Stimulated activated CD4-positive, alpha-beta T cell treated with anti-CD3 and anti-CD28 coated beads, Interleukin-15, amount 100 ng/mL, for 48 hours (primary cell): Measurements from ENCODE around the gene IFT81.
"Not testable (repeated sequence)": the region's sequence is repeated elsewhere in the genome, so short reads cannot be mapped to it uniquely, and the experiment has no call there.

Experiments used
- DNase-seq, 2 donors: peaks; one replicate each; pipeline ENCODE4 v3.0.0-alpha.2; 2020; ENCODE audit warnings: low read depth in 2 of 2

IFT81 gene

GRCh38 chr12:110107369-110108281, 16.5 kb upstream of the IFT81 start:
- DNase-seq, result no peak

GRCh38 chr12:110108309-110109036, 15.7 kb upstream of the IFT81 start:
- DNase-seq, result no peak

GRCh38 chr12:110109037-110109836, 14.9 kb upstream of the IFT81 start:
- no peak for DNase-seq

GRCh38 chr12:110109837-110110535, 14.2 kb upstream of the IFT81 start:
- DNase-seq, result no peak

GRCh38 chr12:110111476-110112334, 12.5 kb upstream of the IFT81 start:
- DNase-seq, result no peak

- no peak for DNase-seq
These were observed 11.9 kb upstream of the IFT81 start for GRCh38 chr12:110112335-110112660.

GRCh38 chr12:110114528-110114937, 9.6 kb upstream of the IFT81 start:
- no peak for DNase-seq

- no peak for DNase-seq
These were observed 8.5 kb upstream of the IFT81 start for GRCh38 chr12:110115675-110116074.

GRCh38 chr12:110116623-110117022, 7.5 kb upstream of the IFT81 start:
- no peak for DNase-seq

GRCh38 chr12:110117210-110117609, 6.9 kb upstream of the IFT81 start:
- not testable (repeated sequence) for DNase-seq

- DNase-seq, result no peak
These were observed 6.0 kb upstream of the IFT81 start for GRCh38 chr12:110117956-110118685.

GRCh38 chr12:110122929-110123328, 1.2 kb upstream of the IFT81 start:
- DNase-seq, result no peak

GRCh38 chr12:110123919-110124268, 263 bp upstream of the IFT81 start:
- no peak for DNase-seq

GRCh38 chr12:110126557-110126956, 2.4 kb downstream of the IFT81 start:
- no peak for DNase-seq

GRCh38 chr12:110134691-110135411, 10.7 kb downstream of the IFT81 start:
- no peak for DNase-seq

- no peak for DNase-seq
These were observed 11.6 kb downstream of the IFT81 start for GRCh38 chr12:110135806-110136205.

- DNase-seq, result no peak
These were observed 13.6 kb downstream of the IFT81 start for GRCh38 chr12:110137786-110138185.

GRCh38 chr12:110141389-110141788, 17.2 kb downstream of the IFT81 start:
- no peak for DNase-seq

GRCh38 chr12:110146986-110147385, 22.8 kb downstream of the IFT81 start:
- no peak for DNase-seq
